ENCODE data around the gene CHST9.

Gene CHST9

DNA sequence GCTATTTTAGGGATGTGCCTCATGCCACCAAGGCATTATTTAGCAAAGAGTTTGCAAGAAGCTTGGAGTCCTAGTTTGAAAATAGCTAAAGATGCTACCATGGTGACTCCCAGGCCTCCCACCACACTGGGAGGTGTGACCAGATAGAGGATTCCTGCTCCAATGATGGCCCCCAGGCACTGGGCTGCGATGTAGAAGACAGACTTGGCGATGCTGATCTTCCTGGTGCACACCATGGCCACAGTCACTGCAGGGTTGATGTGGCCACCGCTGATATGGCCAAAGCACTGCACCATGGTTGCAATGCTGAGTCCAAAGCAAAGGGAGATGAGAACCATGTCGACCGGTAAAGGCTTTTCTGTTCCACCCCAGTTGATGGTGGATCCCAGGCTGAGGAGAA is 323.0 kb downstream of the CHST9 start:
- no peak for DNase-seq

Measured in suppressor macrophage (primary cell).